Measurements from ENCODE around the gene HHAT. TPM values are rescaled to one million over a fixed set of nuclear protein-coding genes. Genes with fewer than 3 reads are reported as not detected.

The HHAT gene
- polyA plus RNA-seq, 1 donor (not counting 4 experiments of a cell fraction or from before 2014, with no cell fraction given): 3.8 TPM

DNA sequence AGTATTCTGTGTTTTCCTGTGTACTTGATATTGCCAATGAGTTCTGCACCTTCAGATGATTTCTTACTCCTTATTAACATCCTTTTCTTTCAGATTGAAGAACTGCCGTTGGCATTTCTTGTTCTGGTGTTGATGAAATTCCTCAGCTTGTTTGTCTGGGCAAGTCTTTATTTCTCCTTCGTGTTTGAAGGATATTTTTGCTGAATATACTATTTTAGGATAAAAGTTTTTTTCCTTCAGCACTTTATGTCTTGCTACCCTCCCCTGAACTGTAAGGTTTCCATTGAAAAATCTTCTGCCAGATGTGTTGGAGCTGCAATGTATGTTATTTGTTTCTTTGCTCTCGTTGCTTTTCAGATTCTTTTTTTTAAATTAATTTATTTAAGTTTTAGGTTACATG is 265.9 kb downstream of the HHAT start:
- Histone ChIP-seq H3K36me3 (ENCODE audit: control insufficient read depth in 2 of 2, extremely low read depth in 1 of 2, insufficient read depth in 2 of 2, low read length in 2 of 2) (no peaks in the 10 kb centered on the region), H3K27ac (ENCODE audit: control insufficient read depth, insufficient read depth, low read length) (no peak overlapping the region), H3K9me1 (ENCODE audit: control insufficient read depth, extremely low read depth, insufficient read depth, low read length) (no peaks in the 10 kb centered on the region), H3K4me3 (ENCODE audit: control insufficient read depth in 2 of 3, extremely low read depth in 1 of 3, insufficient read depth in 2 of 3, low read depth in 1 of 3, low read length in 3 of 3) (no peak overlapping the region), H3K79me2 (ENCODE audit: control insufficient read depth, insufficient read depth, low read length) (no peaks in the 10 kb centered on the region), H2AFZ (ENCODE audit: control insufficient read depth, low read length) (no peak overlapping the region), H3K9me3 (ENCODE audit: control insufficient read depth, low read depth, low read length) (no peaks in the 10 kb centered on the region), H3K4me1 (ENCODE audit: control insufficient read depth, extremely low read depth, insufficient read depth, low read length) (peaks cover 19% of the 10 kb centered on the region), H4K20me1 (ENCODE audit: control insufficient read depth, extremely low read depth, insufficient read depth, low read length) (peaks cover 2% of the 10 kb centered on the region), H3K27me3 (ENCODE audit: control insufficient read depth, extremely low read depth, insufficient read depth, low read length) (no peaks in the 10 kb centered on the region), H3K4me2 (ENCODE audit: control insufficient read depth, extremely low read depth, insufficient read depth, low read depth, low read length) (no peak overlapping the region), H3K9ac (ENCODE audit: control insufficient read depth, extremely low read depth, insufficient read depth, low read length) (no peak overlapping the region)
- DNase-seq (ENCODE audit: low read depth, low spot score) (no peak), FAIRE-seq (no peak)
- dilution Hi-C loops (cut with MboI; ENCODE audit: extremely low pct_ligation_motif_present, low sequenced_read_pairs): no loop called here
- TF ChIP-seq, protein P1, sequence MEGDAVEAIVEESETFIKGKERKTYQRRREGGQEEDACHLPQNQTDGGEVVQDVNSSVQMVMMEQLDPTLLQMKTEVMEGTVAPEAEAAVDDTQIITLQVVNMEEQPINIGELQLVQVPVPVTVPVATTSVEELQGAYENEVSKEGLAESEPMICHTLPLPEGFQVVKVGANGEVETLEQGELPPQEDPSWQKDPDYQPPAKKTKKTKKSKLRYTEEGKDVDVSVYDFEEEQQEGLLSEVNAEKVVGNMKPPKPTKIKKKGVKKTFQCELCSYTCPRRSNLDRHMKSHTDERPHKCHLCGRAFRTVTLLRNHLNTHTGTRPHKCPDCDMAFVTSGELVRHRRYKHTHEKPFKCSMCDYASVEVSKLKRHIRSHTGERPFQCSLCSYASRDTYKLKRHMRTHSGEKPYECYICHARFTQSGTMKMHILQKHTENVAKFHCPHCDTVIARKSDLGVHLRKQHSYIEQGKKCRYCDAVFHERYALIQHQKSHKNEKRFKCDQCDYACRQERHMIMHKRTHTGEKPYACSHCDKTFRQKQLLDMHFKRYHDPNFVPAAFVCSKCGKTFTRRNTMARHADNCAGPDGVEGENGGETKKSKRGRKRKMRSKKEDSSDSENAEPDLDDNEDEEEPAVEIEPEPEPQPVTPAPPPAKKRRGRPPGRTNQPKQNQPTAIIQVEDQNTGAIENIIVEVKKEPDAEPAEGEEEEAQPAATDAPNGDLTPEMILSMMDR (optimal IDR thresholded peaks at IDR 0.05 in 1 of 3, IDR thresholded peaks at IDR 0.05 in 1 of 3, conservative IDR thresholded peaks at IDR 0.05 in 1 of 3; ENCODE audit: extremely low read depth in 1 of 3, insufficient read depth in 2 of 3, low read length in 3 of 3): no peak
- TF ChIP-seq EZH2 (IDR thresholded peaks at IDR 0.05; ENCODE audit: low read length): no peak

DNA sequence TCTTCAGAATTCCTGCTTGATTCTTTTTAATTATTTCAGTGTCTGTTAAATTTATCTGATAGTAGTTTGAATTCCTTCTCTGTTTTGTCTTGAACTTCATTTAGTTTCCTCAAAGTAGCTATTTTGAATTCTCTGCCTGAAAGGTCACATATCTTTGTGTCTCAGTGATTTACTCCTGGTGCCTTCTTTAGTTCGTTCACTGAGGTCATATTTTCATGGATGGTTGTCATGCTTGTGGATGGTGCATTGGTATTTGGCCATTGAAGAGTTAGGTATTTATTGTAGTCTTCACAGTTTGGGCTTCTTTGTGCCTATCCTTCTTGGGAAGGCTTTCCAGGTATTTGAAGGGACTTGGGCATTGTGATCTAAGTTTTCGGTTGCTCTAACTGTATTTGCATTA is 267.9 kb downstream of the HHAT start:
- Histone ChIP-seq H3K27me3 (ENCODE audit: control insufficient read depth, extremely low read depth, insufficient read depth, low read length) (no peaks in the 10 kb centered on the region), H3K9me3 (ENCODE audit: control insufficient read depth, low read depth, low read length) (no peaks in the 10 kb centered on the region), H3K79me2 (ENCODE audit: control insufficient read depth, insufficient read depth, low read length) (no peaks in the 10 kb centered on the region), H2AFZ (ENCODE audit: control insufficient read depth, low read length) (no peak overlapping the region), H4K20me1 (ENCODE audit: control insufficient read depth, extremely low read depth, insufficient read depth, low read length) (peaks cover 2% of the 10 kb centered on the region), H3K27ac (ENCODE audit: control insufficient read depth, insufficient read depth, low read length) (no peak overlapping the region), H3K9me1 (ENCODE audit: control insufficient read depth, extremely low read depth, insufficient read depth, low read length) (no peaks in the 10 kb centered on the region), H3K4me2 (ENCODE audit: control insufficient read depth, extremely low read depth, insufficient read depth, low read depth, low read length) (no peak overlapping the region), H3K36me3 (ENCODE audit: control insufficient read depth in 2 of 2, extremely low read depth in 1 of 2, insufficient read depth in 2 of 2, low read length in 2 of 2) (no peaks in the 10 kb centered on the region), H3K9ac (ENCODE audit: control insufficient read depth, extremely low read depth, insufficient read depth, low read length) (no peak overlapping the region), H3K4me3 (ENCODE audit: control insufficient read depth in 2 of 3, extremely low read depth in 1 of 3, insufficient read depth in 2 of 3, low read depth in 1 of 3, low read length in 3 of 3) (no peak overlapping the region), H3K4me1 (ENCODE audit: control insufficient read depth, extremely low read depth, insufficient read depth, low read length) (peaks cover 19% of the 10 kb centered on the region)
- FAIRE-seq (no peak), DNase-seq (ENCODE audit: low read depth, low spot score) (no peak)
- TF ChIP-seq EZH2 (IDR thresholded peaks at IDR 0.05; ENCODE audit: low read length): no peak
- TF ChIP-seq, protein P1 (optimal IDR thresholded peaks at IDR 0.05 in 1 of 3, IDR thresholded peaks at IDR 0.05 in 1 of 3, conservative IDR thresholded peaks at IDR 0.05 in 1 of 3; ENCODE audit: extremely low read depth in 1 of 3, insufficient read depth in 2 of 3, low read length in 3 of 3): no peak
- dilution Hi-C loops (cut with MboI; ENCODE audit: extremely low pct_ligation_motif_present, low sequenced_read_pairs): no loop called here
